GM20000 (cell line): Measurements from ENCODE around the gene ABL1.
"Not testable (repeated sequence)": the region's sequence is repeated elsewhere in the genome, so short reads cannot be mapped to it uniquely, and the experiment has no call there.

ENCODE experiments used
- DNase-seq: peaks from one replicate; pipeline ENCODE4 v3.0.0; 2012; ENCODE audit warnings: low spot score
- TF ChIP-seq, protein P1 (sequence below): IDR thresholded peaks from 2 replicates; pipeline ENCODE4 v1.5.1; 2012; ENCODE audit warnings: mild to moderate bottlenecking, control low read depth; ENCODE audit errors: extremely low read depth, missing control alignments

ABL1 gene

GRCh38 chr9:130846487-130847305 lies 11.6 kb downstream of the ABL1 start:
- DNase-seq = no peak

DNA sequence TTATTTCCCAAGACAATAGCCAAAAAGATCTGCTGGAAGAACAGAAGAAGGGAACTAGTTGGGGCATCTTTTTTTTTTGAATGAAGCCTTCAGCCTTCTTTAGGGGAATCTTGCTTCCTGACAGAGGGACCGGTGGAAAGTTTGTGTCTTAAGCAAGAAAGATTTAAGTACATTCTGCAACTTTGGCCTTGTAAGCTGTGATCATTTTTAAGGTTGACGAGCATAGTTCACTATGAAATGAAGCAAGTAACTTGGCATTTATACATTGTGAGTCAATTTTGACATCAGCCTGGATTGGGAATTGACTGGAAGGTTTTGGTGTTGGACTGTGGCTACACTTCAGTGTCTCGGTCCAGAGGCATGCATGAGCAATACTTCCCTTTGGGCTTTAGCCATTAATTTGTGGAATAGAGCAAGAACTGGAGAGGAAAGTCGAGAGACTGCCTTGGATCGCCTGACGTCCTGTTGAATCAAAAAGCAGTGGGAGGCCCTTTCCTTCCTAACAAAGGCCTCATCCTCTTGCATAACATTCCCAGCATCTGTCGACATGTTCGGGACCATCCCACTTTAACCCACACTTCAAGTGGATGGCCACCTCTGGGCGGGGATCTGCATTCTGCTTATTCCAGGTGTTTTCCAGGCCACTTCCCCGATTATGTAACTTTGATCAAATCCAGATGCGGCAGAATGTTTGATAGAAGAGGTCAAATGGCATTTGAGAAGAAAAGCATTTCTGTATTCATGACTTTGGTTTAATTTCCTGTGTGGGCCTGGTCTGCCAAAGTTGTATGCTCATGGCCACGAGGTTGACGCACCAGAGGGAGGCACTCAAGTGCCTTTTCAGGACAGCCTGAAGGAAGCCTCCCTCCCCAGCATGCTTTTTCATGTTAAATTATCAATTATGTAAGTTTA lies 12.5 kb downstream of the ABL1 start:
- DNase-seq = no peak
- TF ChIP-seq, protein P1, sequence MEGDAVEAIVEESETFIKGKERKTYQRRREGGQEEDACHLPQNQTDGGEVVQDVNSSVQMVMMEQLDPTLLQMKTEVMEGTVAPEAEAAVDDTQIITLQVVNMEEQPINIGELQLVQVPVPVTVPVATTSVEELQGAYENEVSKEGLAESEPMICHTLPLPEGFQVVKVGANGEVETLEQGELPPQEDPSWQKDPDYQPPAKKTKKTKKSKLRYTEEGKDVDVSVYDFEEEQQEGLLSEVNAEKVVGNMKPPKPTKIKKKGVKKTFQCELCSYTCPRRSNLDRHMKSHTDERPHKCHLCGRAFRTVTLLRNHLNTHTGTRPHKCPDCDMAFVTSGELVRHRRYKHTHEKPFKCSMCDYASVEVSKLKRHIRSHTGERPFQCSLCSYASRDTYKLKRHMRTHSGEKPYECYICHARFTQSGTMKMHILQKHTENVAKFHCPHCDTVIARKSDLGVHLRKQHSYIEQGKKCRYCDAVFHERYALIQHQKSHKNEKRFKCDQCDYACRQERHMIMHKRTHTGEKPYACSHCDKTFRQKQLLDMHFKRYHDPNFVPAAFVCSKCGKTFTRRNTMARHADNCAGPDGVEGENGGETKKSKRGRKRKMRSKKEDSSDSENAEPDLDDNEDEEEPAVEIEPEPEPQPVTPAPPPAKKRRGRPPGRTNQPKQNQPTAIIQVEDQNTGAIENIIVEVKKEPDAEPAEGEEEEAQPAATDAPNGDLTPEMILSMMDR = no peak

More at GRCh38 chr9:130846487-130847305, 11.6 kb downstream of the ABL1 start:
- TF ChIP-seq, protein P1 = no peak

DNA sequence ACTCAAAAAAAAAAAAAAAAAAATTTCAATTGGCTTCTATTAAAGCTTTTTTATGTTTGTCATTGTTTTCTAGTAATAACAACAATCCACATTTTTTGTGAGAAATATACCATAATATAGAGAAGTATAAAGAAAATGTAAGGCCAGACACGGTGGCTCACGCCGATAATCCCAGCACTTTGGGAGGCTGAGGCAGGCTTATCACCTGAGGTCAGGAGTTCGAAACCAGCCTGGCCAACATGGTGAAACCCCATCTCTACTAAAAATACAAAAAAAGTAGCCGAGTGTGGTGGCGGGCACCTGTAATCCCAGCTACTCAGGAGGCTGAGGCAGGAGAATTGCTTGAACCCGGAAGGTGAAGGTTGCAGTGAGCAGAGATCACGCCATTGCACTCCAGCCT lies 13.5 kb downstream of the ABL1 start:
- DNase-seq = not testable (repeated sequence)

DNA sequence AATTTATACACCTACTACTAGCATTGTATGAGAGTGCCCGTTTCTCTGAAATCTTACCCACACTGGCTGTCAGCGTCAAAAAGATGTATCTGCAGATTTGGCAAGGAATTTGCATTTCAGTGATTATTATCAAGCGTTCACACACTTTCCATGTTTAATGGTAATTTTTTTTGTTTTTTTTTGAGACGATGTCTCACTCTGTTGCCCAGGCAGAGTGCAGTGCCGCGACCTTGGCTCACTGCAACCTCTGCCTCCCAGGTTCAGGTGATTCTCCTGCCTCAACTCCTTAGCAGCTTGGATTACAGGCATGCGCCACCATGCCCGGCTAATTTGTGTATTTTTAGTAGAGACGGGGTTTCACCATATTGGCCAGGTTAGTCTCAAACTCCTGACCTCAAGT lies 14.3 kb downstream of the ABL1 start:
- TF ChIP-seq, protein P1 = no peak
- no peak for DNase-seq

- TF ChIP-seq, protein P1 = no peak
- DNase-seq = no peak
Observed at GRCh38 chr9:130852801-130853200, 17.7 kb downstream of the ABL1 start.

DNA sequence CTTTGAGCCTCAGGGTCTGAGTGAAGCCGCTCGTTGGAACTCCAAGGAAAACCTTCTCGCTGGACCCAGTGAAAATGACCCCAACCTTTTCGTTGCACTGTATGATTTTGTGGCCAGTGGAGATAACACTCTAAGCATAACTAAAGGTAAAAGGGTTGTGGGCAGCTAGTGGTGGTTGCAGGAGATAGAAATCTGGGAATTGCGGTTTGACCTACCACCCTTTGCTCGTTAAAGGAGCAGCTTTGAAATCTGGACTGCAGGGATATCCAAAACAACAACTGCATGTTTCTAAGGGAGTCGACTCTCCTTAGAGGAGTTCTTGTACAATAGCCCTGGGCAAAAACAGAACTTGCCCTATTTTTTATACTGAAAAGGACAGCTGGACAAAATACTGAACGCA lies 19.0 kb downstream of the ABL1 start:
- DNase-seq = no peak
- TF ChIP-seq, protein P1 = no peak

DNA sequence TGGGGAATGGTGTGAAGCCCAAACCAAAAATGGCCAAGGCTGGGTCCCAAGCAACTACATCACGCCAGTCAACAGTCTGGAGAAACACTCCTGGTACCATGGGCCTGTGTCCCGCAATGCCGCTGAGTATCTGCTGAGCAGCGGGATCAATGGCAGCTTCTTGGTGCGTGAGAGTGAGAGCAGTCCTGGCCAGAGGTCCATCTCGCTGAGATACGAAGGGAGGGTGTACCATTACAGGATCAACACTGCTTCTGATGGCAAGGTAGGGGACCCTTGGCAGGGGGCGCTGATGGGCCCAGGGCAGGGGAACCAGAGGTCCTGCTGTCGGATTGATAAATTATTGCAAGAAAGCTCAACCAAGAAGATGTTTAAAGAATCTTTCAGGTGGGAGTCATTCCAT lies 19.8 kb downstream of the ABL1 start:
- DNase-seq = no peak
- TF ChIP-seq, protein P1 = no peak
